ENCODE data around the gene TBC1D4.

- TF ChIP-seq CTCF (IDR thresholded peaks at IDR 0.05) = no peak
- no peak for TF ChIP-seq POLR2A (IDR thresholded peaks at IDR 0.05)
Measured at GRCh38 chr13:75444016-75444415, 38.0 kb downstream of the TBC1D4 start.

Measured in uterus (tissue), 2 donors.